K562 (cell line): ENCODE data around the gene H2BK1. TPM values are rescaled to one million over a fixed set of nuclear protein-coding genes. Genes with fewer than 3 reads are reported as not detected.

Source experiments
- ZFPM2 ChIP-seq: fragments of 250-450 bp; sonication (Bioruptor Pico); IDR thresholded peaks from 2 replicates; pipeline ENCODE4 v1.5.1; 2022; ENCODE audit warnings: mild to moderate bottlenecking
- polyA plus RNA-seq, 8 experiments: library from polyadenylated mRNA; depleted of rRNA in 4 of 8; stranded (reverse) in 5 of 8; unstranded in 3 of 8; fragments of >200 nt; fragmentation: Nextera tagmentation in 2 of 8; fragmentation: Illumina TruSeq in 1 of 8; extraction: Ambion mirVana in 2 of 8; extraction: Trizol in 1 of 8; gene quantifications; 2 replicates each; pipeline versions ENCODE4 v1.2.1 to v1.2.3, GENCODE V29; 2011 to 2014; ENCODE audit warnings: inconsistent platforms in 1 of 8, missing spikeins in 1 of 8
- total RNA-seq, 7 experiments: library from RNA; depleted of rRNA in 6 of 7; stranded (reverse); fragments of >200 nt in 6 of 7; fragmentation: Illumina TruSeq in 2 of 7; extraction: Trizol in 2 of 7; gene quantifications; 2 replicates each; pipeline versions ENCODE4 v1.2.1 to v1.2.3, GENCODE V29; 2011 to 2021; ENCODE audit warnings: low replicate concordance in 1 of 7
- TF ChIP-seq, protein P1 (sequence below): fragments of 450-650 bp; IDR thresholded peaks from 2 replicates; pipeline ENCODE4 v1.6.1; 2016; ENCODE audit warnings: low read depth
- TF ChIP-seq, protein P2 (sequence below): fragments of 250-450 bp; sonication (Bioruptor Pico); IDR thresholded peaks from 2 replicates; pipeline ENCODE4 v1.9.0; 2021; ENCODE audit warnings: mild to moderate bottlenecking, inconsistent platforms

H2BK1 gene
- total and polyA plus RNA-seq, 9 of the 15 experiments (the other 6 are each of a cell fraction or from before 2014, with no cell fraction given): not detected

DNA sequence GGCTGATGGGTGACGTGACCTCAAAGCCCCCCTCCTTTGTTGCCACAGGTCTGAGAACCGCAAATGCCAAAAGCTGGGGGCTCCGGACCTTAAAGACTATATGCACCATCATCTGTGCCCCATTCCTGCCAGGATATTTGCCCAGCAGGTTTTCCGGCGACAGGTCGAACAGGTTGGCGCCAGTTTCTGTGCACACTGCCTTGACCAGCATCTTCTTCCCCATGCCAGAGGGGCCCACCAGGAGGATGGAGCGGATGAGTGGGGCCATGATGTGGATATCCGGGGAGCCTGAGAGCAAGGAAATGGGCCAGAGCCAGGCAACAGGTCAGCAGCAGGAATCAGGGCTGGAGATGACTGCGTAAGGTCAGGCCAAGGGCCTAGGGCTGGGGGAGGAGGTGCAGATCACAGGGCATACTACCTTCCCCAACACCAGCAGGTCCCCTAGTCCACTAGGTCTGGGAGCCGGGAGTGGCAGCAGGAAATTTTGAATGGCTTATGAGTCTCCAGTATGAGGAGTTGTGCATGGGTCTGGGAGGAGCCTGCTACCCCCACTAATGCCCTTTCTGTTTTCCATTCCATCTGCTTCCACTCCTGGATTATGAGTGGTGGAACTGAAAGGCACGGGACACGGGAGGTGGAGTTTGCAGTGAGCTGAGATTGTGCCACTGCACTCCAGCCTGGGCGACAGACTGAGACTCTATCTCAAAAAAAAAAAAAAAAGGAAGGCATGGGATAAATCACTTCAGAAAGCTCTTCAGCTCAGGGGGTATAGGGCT, 16.9 kb downstream of the H2BK1 start (continued):
- TF ChIP-seq, protein P1, sequence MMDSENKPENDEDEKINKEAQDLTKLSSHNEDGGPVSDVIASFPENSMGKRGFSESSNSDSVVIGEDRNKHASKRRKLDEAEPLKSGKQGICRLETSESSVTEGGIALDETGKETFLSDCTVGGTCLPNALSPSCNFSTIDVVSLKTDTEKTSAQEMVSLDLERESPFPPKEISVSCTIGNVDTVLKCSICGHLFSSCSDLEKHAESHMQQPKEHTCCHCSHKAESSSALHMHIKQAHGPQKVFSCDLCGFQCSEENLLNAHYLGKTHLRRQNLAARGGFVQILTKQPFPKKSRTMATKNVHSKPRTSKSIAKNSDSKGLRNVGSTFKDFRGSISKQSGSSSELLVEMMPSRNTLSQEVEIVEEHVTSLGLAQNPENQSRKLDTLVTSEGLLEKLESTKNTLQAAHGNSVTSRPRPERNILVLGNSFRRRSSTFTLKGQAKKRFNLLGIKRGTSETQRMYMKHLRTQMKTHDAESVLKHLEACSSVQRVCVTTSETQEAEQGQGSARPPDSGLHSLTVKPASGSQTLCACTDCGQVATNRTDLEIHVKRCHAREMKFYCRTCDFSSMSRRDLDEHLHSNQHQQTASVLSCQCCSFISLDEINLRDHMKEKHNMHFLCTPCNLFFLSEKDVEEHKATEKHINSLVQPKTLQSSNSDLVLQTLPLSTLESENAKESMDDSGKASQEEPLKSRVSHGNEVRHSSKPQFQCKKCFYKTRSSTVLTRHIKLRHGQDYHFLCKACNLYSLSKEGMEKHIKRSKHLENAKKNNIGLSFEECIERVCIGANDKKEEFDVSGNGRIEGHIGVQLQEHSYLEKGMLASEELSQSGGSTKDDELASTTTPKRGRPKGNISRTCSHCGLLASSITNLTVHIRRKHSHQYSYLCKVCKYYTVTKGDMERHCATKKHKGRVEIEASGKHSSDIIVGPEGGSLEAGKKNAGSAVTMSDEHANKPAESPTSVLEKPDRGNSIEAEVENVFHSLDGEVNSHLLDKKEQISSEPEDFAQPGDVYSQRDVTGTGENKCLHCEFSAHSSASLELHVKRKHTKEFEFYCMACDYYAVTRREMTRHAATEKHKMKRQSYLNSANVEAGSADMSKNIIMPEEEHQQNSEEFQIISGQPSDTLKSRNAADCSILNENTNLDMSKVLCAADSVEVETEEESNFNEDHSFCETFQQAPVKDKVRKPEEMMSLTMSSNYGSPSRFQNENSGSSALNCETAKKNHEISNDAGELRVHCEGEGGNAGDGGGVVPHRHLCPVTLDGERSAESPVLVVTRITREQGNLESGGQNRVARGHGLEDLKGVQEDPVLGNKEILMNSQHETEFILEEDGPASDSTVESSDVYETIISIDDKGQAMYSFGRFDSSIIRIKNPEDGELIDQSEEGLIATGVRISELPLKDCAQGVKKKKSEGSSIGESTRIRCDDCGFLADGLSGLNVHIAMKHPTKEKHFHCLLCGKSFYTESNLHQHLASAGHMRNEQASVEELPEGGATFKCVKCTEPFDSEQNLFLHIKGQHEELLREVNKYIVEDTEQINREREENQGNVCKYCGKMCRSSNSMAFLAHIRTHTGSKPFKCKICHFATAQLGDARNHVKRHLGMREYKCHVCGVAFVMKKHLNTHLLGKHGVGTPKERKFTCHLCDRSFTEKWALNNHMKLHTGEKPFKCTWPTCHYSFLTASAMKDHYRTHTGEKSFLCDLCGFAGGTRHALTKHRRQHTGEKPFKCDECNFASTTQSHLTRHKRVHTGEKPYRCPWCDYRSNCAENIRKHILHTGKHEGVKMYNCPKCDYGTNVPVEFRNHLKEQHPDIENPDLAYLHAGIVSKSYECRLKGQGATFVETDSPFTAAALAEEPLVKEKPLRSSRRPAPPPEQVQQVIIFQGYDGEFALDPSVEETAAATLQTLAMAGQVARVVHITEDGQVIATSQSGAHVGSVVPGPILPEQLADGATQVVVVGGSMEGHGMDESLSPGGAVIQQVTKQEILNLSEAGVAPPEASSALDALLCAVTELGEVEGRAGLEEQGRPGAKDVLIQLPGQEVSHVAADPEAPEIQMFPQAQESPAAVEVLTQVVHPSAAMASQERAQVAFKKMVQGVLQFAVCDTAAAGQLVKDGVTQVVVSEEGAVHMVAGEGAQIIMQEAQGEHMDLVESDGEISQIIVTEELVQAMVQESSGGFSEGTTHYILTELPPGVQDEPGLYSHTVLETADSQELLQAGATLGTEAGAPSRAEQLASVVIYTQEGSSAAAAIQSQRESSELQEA: no peak
- TF ChIP-seq, protein P2, sequence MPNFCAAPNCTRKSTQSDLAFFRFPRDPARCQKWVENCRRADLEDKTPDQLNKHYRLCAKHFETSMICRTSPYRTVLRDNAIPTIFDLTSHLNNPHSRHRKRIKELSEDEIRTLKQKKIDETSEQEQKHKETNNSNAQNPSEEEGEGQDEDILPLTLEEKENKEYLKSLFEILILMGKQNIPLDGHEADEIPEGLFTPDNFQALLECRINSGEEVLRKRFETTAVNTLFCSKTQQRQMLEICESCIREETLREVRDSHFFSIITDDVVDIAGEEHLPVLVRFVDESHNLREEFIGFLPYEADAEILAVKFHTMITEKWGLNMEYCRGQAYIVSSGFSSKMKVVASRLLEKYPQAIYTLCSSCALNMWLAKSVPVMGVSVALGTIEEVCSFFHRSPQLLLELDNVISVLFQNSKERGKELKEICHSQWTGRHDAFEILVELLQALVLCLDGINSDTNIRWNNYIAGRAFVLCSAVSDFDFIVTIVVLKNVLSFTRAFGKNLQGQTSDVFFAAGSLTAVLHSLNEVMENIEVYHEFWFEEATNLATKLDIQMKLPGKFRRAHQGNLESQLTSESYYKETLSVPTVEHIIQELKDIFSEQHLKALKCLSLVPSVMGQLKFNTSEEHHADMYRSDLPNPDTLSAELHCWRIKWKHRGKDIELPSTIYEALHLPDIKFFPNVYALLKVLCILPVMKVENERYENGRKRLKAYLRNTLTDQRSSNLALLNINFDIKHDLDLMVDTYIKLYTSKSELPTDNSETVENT: no peak
- no peak for TF ChIP-seq ZFPM2 (CRISPR knock-in tag)
